Occipital lobe (tissue), 2 donors: Measurements from ENCODE around the gene PROCA1. TPM values are rescaled to one million over a fixed set of nuclear protein-coding genes. Genes with fewer than 3 reads are reported as not detected.
A peak's percentile ranks its signal among the peaks of the same experiment; 100 is the strongest.

Experiments
- DNase-seq: peaks from one replicate; lab custom pipeline; 2025; lab: John Stamatoyannopoulos, UW
- total RNA-seq: library from RNA; depleted of rRNA; stranded (reverse); fragments of >200 nt; gene quantifications from one replicate; pipeline ENCODE4 v1.2.3, GENCODE V29; 2014

Gene PROCA1
- total RNA-seq, 1 donor from 2014 or later, result 3.3 TPM

- DNase-seq, result peak; percentile 81
Measured at GRCh38 chr17:28710861-28711722, 596 bp downstream of the PROCA1 start.

- no peak for DNase-seq
Measured at GRCh38 chr17:28707339-28707720, 4.4 kb downstream of the PROCA1 start.

GRCh38 chr17:28706471-28707338 is 5.0 kb downstream of the PROCA1 start:
- DNase-seq, result no peak

- DNase-seq, result no peak
Measured at GRCh38 chr17:28705728-28706334, 5.9 kb downstream of the PROCA1 start.

- DNase-seq, result no peak
Measured at GRCh38 chr17:28705074-28705659, 6.5 kb downstream of the PROCA1 start.

GRCh38 chr17:28704219-28704858 is 7.3 kb downstream of the PROCA1 start:
- DNase-seq, result no peak

- no peak for DNase-seq
Measured at GRCh38 chr17:28703552-28704218, 8.0 kb downstream of the PROCA1 start.

GRCh38 chr17:28702752-28703150 is 8.9 kb downstream of the PROCA1 start:
- no peak for DNase-seq

- peak; percentile 49 for DNase-seq
Measured at GRCh38 chr17:28702026-28702751, 9.5 kb downstream of the PROCA1 start.

- DNase-seq, result no peak
Measured at GRCh38 chr17:28700830-28701492, 10.7 kb downstream of the PROCA1 start.

GRCh38 chr17:28700278-28700677 is 11.4 kb downstream of the PROCA1 start:
- DNase-seq, result no peak

GRCh38 chr17:28698253-28698941 is 13.3 kb downstream of the PROCA1 start:
- DNase-seq, result no peak

GRCh38 chr17:28693869-28694268 is 17.8 kb downstream of the PROCA1 start:
- DNase-seq, result no peak

GRCh38 chr17:28689011-28689410 is 22.7 kb downstream of the PROCA1 start:
- DNase-seq, result no peak

GRCh38 chr17:28688481-28688880 is 23.2 kb downstream of the PROCA1 start:
- DNase-seq, result no peak

- no peak for DNase-seq
Measured at GRCh38 chr17:28686296-28686695, 25.4 kb downstream of the PROCA1 start.

GRCh38 chr17:28685366-28685765 is 26.3 kb downstream of the PROCA1 start:
- no peak for DNase-seq

GRCh38 chr17:28684963-28685362 is 26.7 kb downstream of the PROCA1 start:
- peak; percentile 73 for DNase-seq

GRCh38 chr17:28682655-28683054 is 29.0 kb downstream of the PROCA1 start:
- DNase-seq, result no peak
